ENCODE data around the gene CBX5. TPM values are rescaled to one million over a fixed set of nuclear protein-coding genes. Genes with fewer than 3 reads are reported as not detected.

Gene CBX5
- total RNA-seq, 1 experiment from 2014 or later: 85.5 TPM

GRCh38 chr12:54265364-54265812 lies 14.5 kb downstream of the CBX5 start:
- Histone ChIP-seq H3K36me3 (ENCODE audit: control insufficient read depth, insufficient read depth, low read length) (no peaks in the 10 kb centered on the region), H3K9me3 (no peaks in the 10 kb centered on the region), H3K27me3 (replicated peaks; ENCODE audit: control insufficient read depth, insufficient read depth, low read length) (no peaks in the 10 kb centered on the region), H3K4me3 (ENCODE audit: low read depth, low read length) (no peak overlapping the region), H3K4me1 (peaks cover 16% of the 10 kb centered on the region)
- no peak for DNase-seq
- no peak overlapping the region for H3K4me3 Mint-ChIP-seq (ENCODE audit: unreplicated experiment)
- H3K27ac Mint-ChIP-seq (ENCODE audit: unreplicated experiment): no peak overlapping the region
- BruUV-seq (replicated peaks): no TSS peak
- H3K36me3 Mint-ChIP-seq (ENCODE audit: insufficient read depth, unreplicated experiment): no peaks in the 10 kb centered on the region
- CTCF ChIA-PET: interaction anchor here (1.3 kb wide), 1 partner anchor 14 kb away, joined by 4 read pairs; no protein-coding TSS in a partner anchor
- H3K27me3 Mint-ChIP-seq (ENCODE audit: insufficient read depth, unreplicated experiment): no peaks in the 10 kb centered on the region
- H3K4me1 Mint-ChIP-seq (ENCODE audit: low read depth, unreplicated experiment): peaks cover 15% of the 10 kb centered on the region
- intact Hi-C loops (cut with micrococcal nuclease; ENCODE audit: unreplicated experiment): no loop called here
- TF ChIP-seq, protein P1, sequence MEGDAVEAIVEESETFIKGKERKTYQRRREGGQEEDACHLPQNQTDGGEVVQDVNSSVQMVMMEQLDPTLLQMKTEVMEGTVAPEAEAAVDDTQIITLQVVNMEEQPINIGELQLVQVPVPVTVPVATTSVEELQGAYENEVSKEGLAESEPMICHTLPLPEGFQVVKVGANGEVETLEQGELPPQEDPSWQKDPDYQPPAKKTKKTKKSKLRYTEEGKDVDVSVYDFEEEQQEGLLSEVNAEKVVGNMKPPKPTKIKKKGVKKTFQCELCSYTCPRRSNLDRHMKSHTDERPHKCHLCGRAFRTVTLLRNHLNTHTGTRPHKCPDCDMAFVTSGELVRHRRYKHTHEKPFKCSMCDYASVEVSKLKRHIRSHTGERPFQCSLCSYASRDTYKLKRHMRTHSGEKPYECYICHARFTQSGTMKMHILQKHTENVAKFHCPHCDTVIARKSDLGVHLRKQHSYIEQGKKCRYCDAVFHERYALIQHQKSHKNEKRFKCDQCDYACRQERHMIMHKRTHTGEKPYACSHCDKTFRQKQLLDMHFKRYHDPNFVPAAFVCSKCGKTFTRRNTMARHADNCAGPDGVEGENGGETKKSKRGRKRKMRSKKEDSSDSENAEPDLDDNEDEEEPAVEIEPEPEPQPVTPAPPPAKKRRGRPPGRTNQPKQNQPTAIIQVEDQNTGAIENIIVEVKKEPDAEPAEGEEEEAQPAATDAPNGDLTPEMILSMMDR (IDR thresholded peaks at IDR 0.05; ENCODE audit: insufficient read depth in 1 of 2, low read depth in 1 of 2, low read length in 1 of 2, severe bottlenecking in 1 of 2, unreplicated experiment in 1 of 2): no peak
- POLR2A ChIA-PET: interaction anchor here (1.3 kb wide), 1 partner anchor 14 kb away, joined by 7 read pairs; the partner anchor contains the start of genes CBX5 and HNRNPA1
- no peaks in the 10 kb centered on the region for H3K9me3 Mint-ChIP-seq (ENCODE audit: unreplicated experiment)

GRCh38 chr12:54262403-54262925 lies 17.5 kb downstream of the CBX5 start:
- Mint-ChIP-seq H3K4me3 (ENCODE audit: unreplicated experiment) (no peak overlapping the region), H3K9me3 (ENCODE audit: unreplicated experiment) (no peaks in the 10 kb centered on the region), H3K36me3 (ENCODE audit: insufficient read depth, unreplicated experiment) (peaks cover 5% of the 10 kb centered on the region), H3K27me3 (ENCODE audit: insufficient read depth, unreplicated experiment) (no peaks in the 10 kb centered on the region), H3K27ac (ENCODE audit: unreplicated experiment) (peak overlapping the region; percentile 55), H3K4me1 (ENCODE audit: low read depth, unreplicated experiment) (peaks cover 15% of the 10 kb centered on the region)
- ChIA-PET POLR2A (interaction anchor here (0.8 to 2.5 kb wide), 2 partner anchors 17 to 24 kb away, joined by 3 to 29 read pairs; partner anchors contain the start of genes CBX5 and HNRNPA1), CTCF (interaction anchor here (0.6 to 1.6 kb wide), 6 partner anchors 11 to 245 kb away, joined by 3 to 7 read pairs (median 6); partner anchors contain the start of genes COPZ1 and HNRNPA1)
- intact Hi-C loops (cut with micrococcal nuclease; ENCODE audit: unreplicated experiment): loop anchor here (1.0 kb wide), 1 partner anchor 17 kb away; no protein-coding TSS in a partner anchor
- Histone ChIP-seq H3K4me1 (peaks cover 22% of the 10 kb centered on the region), H3K27me3 (replicated peaks; ENCODE audit: control insufficient read depth, insufficient read depth, low read length) (no peaks in the 10 kb centered on the region), H3K9me3 (no peaks in the 10 kb centered on the region), H3K4me3 (ENCODE audit: low read depth, low read length) (no peak overlapping the region), H3K36me3 (ENCODE audit: control insufficient read depth, insufficient read depth, low read length) (no peaks in the 10 kb centered on the region)
- BruUV-seq (replicated peaks): no TSS peak
- TF ChIP-seq, protein P1 (IDR thresholded peaks at IDR 0.05; ENCODE audit: insufficient read depth in 1 of 2, low read depth in 1 of 2, low read length in 1 of 2, severe bottlenecking in 1 of 2, unreplicated experiment in 1 of 2): no peak
- peak; percentile 37 to 38 for DNase-seq

DNA sequence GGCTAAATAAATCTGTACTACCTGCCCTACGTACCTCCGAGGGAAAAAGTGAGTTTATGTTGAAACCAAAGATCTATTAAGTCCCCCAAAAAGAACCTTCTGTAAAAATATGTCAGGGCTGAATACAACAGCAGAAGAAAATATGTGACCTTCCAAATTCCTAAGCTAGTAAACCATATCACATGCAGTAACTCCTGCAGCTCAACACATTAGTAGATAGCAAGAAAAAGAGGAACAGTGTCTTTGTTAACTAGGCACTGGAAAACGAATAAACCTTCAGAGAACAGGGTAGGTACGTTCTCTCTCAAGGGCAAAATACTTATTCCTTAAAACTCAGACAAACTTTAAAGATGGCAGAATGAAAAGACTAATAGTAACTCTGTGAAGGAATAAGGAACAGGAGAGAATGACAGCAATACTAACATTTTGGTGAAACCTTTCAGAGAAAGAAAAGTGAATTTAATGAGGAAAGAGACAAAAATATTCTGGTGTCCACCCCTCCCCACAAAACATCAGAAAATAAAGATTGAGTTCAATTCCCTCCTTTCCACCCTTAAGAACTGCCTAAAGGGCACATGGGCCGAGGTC lies 18.0 kb downstream of the CBX5 start:
- no peak overlapping the region for H3K4me3 ChIP-seq (ENCODE audit: low read depth, low read length)
- ChIA-PET CTCF (interaction anchor here (0.6 to 1.6 kb wide), 3 partner anchors 10 to 283 kb away, joined by 3 to 6 read pairs (median 3); no protein-coding TSS in a partner anchor), POLR2A (interaction anchor here (2.5 kb wide), 1 partner anchor 18 kb away, joined by 29 read pairs; the partner anchor contains the start of genes CBX5 and HNRNPA1)
- peaks cover 22% of the 10 kb centered on the region for H3K4me1 ChIP-seq
- Mint-ChIP-seq H3K27ac (ENCODE audit: unreplicated experiment) (peak overlapping the region; percentile 55), H3K27me3 (ENCODE audit: insufficient read depth, unreplicated experiment) (no peaks in the 10 kb centered on the region), H3K4me3 (ENCODE audit: unreplicated experiment) (no peak overlapping the region), H3K4me1 (ENCODE audit: low read depth, unreplicated experiment) (peaks cover 15% of the 10 kb centered on the region), H3K9me3 (ENCODE audit: unreplicated experiment) (no peaks in the 10 kb centered on the region), H3K36me3 (ENCODE audit: insufficient read depth, unreplicated experiment) (peaks cover 5% of the 10 kb centered on the region)
- H3K27me3 ChIP-seq (replicated peaks; ENCODE audit: control insufficient read depth, insufficient read depth, low read length): no peaks in the 10 kb centered on the region
- H3K36me3 ChIP-seq (ENCODE audit: control insufficient read depth, insufficient read depth, low read length): no peaks in the 10 kb centered on the region
- TF ChIP-seq, protein P1 (IDR thresholded peaks at IDR 0.05; ENCODE audit: insufficient read depth in 1 of 2, low read depth in 1 of 2, low read length in 1 of 2, severe bottlenecking in 1 of 2, unreplicated experiment in 1 of 2): no peak
- no TSS peak for BruUV-seq (replicated peaks)
- intact Hi-C loops (cut with micrococcal nuclease; ENCODE audit: unreplicated experiment): loop anchor here (1.0 kb wide), 1 partner anchor 17 kb away; no protein-coding TSS in a partner anchor
- no peak for DNase-seq
- no peaks in the 10 kb centered on the region for H3K9me3 ChIP-seq
